HL-60 (cell line): Measurements from ENCODE around the gene MED4.

Experiments used
- DNase-seq, 2 experiments: peaks; one replicate each; pipeline ENCODE4 v3.0.0-alpha.2; 2010 to 2020; ENCODE audit warnings: low read depth in 1 of 2, low spot score in 1 of 2
- H3K27ac ChIP-seq: fragments of 250-450 bp; sonication (Bioruptor Pico); replicated peaks from 2 replicates; pipeline ENCODE4 v1.5.1; 2020; ENCODE audit warnings: mild to moderate bottlenecking, moderate library complexity
- H3K27me3 ChIP-seq: fragments of 250-450 bp; sonication (Bioruptor Pico); 2 replicates; pipeline ENCODE4 v1.5.1; 2021; ENCODE audit warnings: mild to moderate bottlenecking, moderate library complexity; ENCODE audit not compliant: insufficient read depth, poor library complexity, severe bottlenecking
- H3K4me3 ChIP-seq: replicated peaks from 2 replicates; pipeline ENCODE4 v1.5.1; 2011; ENCODE audit warnings: mild to moderate bottlenecking, control low read depth, low read length; ENCODE audit not compliant: insufficient read depth
- CTCF ChIP-seq: IDR thresholded peaks from one replicate; pipeline ENCODE4 v1.5.1; 2011; ENCODE audit warnings: low read length, control low read depth, inconsistent platforms; ENCODE audit not compliant: insufficient read depth
- GABPA ChIP-seq: IDR thresholded peaks from 2 replicates; pipeline ENCODE4 v1.6.1; 2012; ENCODE audit warnings: low read depth
- POLR2AphosphoS5 ChIP-seq: IDR thresholded peaks from 2 replicates; pipeline ENCODE4 v1.6.1; 2012; ENCODE audit warnings: low read depth
- SPI1 ChIP-seq: IDR thresholded peaks from 2 replicates; pipeline ENCODE4 v1.6.1; 2012; ENCODE audit warnings: low read depth, mild to moderate bottlenecking, borderline replicate concordance
- TF ChIP-seq, protein P1 (sequence below): IDR thresholded peaks from 2 replicates; pipeline ENCODE4 v1.6.1; 2012; ENCODE audit warnings: low read depth; ENCODE audit not compliant: insufficient replicate concordance

The MED4 gene

DNA sequence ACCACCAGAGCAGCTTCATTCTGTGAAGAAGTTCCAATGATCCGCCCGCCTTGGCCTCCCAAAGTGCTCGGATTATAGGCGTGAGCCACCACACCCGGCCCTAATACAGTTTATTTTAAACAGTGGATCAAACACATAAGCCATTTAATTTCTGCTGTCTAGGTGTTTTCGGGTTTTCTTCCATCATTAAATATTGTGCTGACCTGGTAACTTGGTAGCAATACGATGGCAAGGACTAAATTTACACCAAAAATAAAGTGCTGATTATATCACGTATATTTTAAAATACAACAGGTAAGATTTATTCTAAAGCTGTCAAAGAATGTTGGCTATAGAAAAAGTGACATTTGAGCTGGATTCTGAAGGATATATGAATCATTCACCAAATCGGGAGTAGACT lies 1.3 kb downstream of the MED4 start:
- TF ChIP-seq, protein P1, sequence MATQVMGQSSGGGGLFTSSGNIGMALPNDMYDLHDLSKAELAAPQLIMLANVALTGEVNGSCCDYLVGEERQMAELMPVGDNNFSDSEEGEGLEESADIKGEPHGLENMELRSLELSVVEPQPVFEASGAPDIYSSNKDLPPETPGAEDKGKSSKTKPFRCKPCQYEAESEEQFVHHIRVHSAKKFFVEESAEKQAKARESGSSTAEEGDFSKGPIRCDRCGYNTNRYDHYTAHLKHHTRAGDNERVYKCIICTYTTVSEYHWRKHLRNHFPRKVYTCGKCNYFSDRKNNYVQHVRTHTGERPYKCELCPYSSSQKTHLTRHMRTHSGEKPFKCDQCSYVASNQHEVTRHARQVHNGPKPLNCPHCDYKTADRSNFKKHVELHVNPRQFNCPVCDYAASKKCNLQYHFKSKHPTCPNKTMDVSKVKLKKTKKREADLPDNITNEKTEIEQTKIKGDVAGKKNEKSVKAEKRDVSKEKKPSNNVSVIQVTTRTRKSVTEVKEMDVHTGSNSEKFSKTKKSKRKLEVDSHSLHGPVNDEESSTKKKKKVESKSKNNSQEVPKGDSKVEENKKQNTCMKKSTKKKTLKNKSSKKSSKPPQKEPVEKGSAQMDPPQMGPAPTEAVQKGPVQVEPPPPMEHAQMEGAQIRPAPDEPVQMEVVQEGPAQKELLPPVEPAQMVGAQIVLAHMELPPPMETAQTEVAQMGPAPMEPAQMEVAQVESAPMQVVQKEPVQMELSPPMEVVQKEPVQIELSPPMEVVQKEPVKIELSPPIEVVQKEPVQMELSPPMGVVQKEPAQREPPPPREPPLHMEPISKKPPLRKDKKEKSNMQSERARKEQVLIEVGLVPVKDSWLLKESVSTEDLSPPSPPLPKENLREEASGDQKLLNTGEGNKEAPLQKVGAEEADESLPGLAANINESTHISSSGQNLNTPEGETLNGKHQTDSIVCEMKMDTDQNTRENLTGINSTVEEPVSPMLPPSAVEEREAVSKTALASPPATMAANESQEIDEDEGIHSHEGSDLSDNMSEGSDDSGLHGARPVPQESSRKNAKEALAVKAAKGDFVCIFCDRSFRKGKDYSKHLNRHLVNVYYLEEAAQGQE, result no peak
- no peak for TF ChIP-seq POLR2AphosphoS5
- H3K27ac ChIP-seq, result peak overlapping the region; percentile 93
- DNase-seq, result no peak
- H3K27me3 ChIP-seq, result no peaks in the 10 kb centered on the region
- peak overlapping the region; percentile 95 for H3K4me3 ChIP-seq

DNA sequence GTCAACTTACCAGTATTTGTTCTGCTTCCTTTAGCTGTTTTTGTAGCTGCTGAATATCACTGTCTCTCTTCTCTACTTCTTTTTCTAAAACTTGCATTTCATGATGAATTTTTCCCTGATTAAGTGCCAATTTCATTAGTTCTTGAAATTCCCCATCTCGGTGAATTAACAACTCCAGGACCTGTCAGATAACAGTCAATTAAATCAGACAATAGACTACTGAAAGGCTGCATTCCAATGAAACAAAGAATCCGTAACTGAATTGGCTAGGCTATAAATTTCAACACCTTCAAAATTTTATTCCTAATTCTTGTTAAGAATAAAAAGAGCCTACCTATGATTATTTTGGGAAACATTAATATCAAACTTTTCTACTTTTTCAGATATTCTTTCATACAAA lies 8.6 kb downstream of the MED4 start:
- no peak for DNase-seq
- H3K27me3 ChIP-seq, result no peaks in the 10 kb centered on the region
- H3K4me3 ChIP-seq, result no peak overlapping the region
- TF ChIP-seq, protein P1, result no peak
- no peak for TF ChIP-seq POLR2AphosphoS5
- TF ChIP-seq SPI1, result no peak
- no peak for TF ChIP-seq CTCF
- no peak for TF ChIP-seq GABPA
- no peak overlapping the region for H3K27ac ChIP-seq

DNA sequence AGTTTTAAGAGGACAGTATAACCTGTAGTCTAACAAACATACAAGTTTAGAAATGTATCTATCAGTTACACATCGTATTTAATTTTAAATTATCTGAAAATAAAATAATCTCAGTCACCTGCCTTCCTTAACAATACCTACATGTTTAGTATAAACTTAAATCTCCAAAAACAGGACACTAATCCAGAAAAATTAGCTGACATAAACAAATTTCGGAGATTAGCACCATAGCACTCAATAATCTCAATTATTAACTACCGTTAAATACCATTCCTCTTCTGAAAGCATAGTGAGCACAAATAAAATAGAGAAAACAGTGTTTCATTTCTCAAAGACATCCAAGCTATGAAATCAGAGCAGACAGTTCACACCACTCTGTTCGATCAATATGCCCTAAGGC lies 13.2 kb downstream of the MED4 start:
- Histone ChIP-seq H3K27ac (no peak overlapping the region), H3K4me3 (no peak overlapping the region), H3K27me3 (no peaks in the 10 kb centered on the region)
- no peak for TF ChIP-seq SPI1
- TF ChIP-seq, protein P1, result no peak
- DNase-seq, result no peak

DNA sequence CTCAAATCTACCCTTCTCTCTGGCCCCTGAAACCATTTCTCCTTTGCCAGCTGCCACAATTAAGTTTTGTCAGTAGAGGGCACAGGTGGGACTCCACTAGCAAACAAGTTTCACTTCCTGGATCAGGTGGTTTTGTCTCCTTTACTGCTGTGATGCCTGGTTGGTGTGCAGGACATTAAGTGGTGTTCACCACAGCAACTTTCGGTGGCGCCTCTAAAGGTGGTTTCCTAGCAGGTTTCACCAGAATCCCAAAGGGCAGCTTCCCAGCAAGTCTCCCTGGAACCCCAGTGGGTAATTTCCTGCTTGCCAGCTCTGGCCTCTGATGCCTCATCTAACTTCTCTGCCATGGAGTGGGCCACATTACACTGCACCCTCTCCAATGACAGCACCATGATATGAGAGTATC lies 16.6 kb downstream of the MED4 start:
- peak; percentile 15 for TF ChIP-seq CTCF
- TF ChIP-seq, protein P1, result no peak
- DNase-seq, result peak in 1 of 2 experiments; percentile 31
- H3K27me3 ChIP-seq, result no peaks in the 10 kb centered on the region
- no peak overlapping the region for H3K27ac ChIP-seq
- H3K4me3 ChIP-seq, result no peak overlapping the region
